Type B pancreatic cell (in vitro differentiated cells): ENCODE data around the gene IFRD1. TPM values are rescaled to one million over a fixed set of nuclear protein-coding genes. Genes with fewer than 3 reads are reported as not detected.
A peak's percentile ranks its signal among the peaks of the same experiment; 100 is the strongest.

ENCODE experiments used
- DNase-seq: peaks from one replicate; pipeline ENCODE4 v3.0.0; 2021; ENCODE audit warnings: mixed read lengths; ENCODE audit not compliant: unreplicated experiment; ENCODE audit errors: extremely low spot score
- H3K27ac Mint-ChIP-seq: 2 replicates; pipeline ENCODE4 v1.8.0; 2021; ENCODE audit warnings: mild to moderate bottlenecking, mixed read lengths
- H3K27me3 Mint-ChIP-seq: 2 replicates; pipeline ENCODE4 v1.8.0; 2021; ENCODE audit warnings: mixed read lengths
- H3K36me3 Mint-ChIP-seq: 2 replicates; pipeline ENCODE4 v1.8.0; 2021; ENCODE audit warnings: mixed read lengths
- H3K4me1 Mint-ChIP-seq: one replicate; pipeline ENCODE4 v1.8.0; 2021; ENCODE audit warnings: mixed read lengths; ENCODE audit not compliant: unreplicated experiment
- H3K4me3 Mint-ChIP-seq: 2 replicates; pipeline ENCODE4 v1.8.0; 2021; ENCODE audit warnings: mild to moderate bottlenecking, mixed read lengths
- H3K9me3 Mint-ChIP-seq: 2 replicates; pipeline ENCODE4 v1.8.0; 2021; ENCODE audit warnings: mixed read lengths
- total RNA-seq: library from RNA; stranded (reverse); gene quantifications from 2 replicates; pipeline ENCODE4 v1.2.1, GENCODE V29; 2021; ENCODE audit warnings: low replicate concordance
- TF ChIP-seq, protein P1 (sequence below): fragments of 200-600 bp; sonication (generic); conservative IDR thresholded peaks from 2 replicates; pipeline ENCODE4 v1.5.0; 2021; ENCODE audit warnings: antibody characterized with exemption, mild to moderate bottlenecking

IFRD1 gene
- total RNA-seq, 1 donor from 2014 or later = 78.4 TPM

DNA sequence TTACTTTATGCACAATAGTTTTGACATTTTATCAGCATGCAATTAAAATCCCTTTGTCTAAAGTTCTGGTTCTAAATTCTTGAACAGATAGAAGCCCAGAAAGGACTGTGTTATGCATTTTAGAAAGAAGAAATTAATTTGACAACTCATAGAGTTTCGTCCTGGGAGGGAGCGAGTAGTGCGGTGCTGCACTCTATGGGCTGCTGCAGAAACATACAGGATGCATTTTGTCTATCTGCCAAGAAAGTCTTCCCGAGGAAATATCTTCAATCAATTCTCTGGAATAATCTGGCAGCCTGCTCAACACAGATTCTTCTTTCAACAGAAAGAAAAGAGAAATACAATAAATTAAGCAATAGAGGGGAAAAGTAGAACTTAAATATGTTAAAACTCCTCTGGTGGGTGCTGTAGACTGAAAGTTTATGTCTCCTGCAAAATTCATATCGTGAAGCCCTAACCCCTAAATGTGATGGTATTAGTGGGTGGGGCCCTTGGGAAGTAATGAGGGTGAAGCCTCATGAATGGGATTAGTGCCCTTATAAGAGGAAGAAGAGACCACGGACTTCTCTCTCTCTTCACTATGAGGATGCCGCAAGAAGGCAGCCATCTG lies 39.0 kb upstream of the IFRD1 start:
- no peak overlapping the region for H3K4me3 Mint-ChIP-seq
- no peak for DNase-seq

DNA sequence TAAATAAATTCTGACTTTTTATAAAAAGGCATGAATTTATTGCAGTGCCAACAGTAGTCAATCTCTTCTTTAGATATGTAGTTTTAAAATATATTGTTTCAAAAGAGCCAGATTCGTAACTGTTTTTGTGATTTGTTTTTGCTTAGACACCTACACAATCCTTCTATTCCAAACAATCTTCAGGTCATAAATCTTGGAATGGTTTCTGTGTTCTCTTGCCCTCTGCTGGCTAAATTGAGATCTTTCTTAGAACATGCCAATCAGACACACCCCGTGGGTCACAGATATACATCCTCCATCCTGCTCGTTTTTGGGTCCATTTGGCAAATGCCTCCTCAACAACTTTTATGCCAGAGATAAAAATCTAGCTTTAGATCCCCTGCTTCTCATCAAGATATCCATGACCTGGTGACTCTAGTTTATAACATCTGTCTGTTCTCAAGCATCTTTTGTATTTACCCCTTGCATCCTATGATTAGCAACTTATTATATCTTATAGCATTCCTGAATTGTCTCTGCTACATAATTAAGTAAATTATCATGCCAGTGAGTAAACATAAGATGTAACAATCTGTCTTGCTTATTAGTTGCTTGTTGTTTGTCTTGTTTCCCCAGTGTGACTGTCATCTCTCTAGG lies 35.3 kb upstream of the IFRD1 start:
- Mint-ChIP-seq H3K4me1 (peaks cover 6% of the 10 kb centered on the region), H3K27me3 (no peaks in the 10 kb centered on the region), H3K9me3 (peaks cover 4% of the 10 kb centered on the region), H3K36me3 (no peaks in the 10 kb centered on the region), H3K27ac (no peak overlapping the region), H3K4me3 (no peak overlapping the region)
- TF ChIP-seq, protein P1, sequence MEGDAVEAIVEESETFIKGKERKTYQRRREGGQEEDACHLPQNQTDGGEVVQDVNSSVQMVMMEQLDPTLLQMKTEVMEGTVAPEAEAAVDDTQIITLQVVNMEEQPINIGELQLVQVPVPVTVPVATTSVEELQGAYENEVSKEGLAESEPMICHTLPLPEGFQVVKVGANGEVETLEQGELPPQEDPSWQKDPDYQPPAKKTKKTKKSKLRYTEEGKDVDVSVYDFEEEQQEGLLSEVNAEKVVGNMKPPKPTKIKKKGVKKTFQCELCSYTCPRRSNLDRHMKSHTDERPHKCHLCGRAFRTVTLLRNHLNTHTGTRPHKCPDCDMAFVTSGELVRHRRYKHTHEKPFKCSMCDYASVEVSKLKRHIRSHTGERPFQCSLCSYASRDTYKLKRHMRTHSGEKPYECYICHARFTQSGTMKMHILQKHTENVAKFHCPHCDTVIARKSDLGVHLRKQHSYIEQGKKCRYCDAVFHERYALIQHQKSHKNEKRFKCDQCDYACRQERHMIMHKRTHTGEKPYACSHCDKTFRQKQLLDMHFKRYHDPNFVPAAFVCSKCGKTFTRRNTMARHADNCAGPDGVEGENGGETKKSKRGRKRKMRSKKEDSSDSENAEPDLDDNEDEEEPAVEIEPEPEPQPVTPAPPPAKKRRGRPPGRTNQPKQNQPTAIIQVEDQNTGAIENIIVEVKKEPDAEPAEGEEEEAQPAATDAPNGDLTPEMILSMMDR = peak; percentile 78
- DNase-seq = no peak

More for the DNA sequence above, 39.0 kb upstream of the IFRD1 start:
- H3K36me3 Mint-ChIP-seq = no peaks in the 10 kb centered on the region
- H3K27ac Mint-ChIP-seq = no peak overlapping the region
- no peaks in the 10 kb centered on the region for H3K9me3 Mint-ChIP-seq
- H3K27me3 Mint-ChIP-seq = peaks cover 3% of the 10 kb centered on the region
- TF ChIP-seq, protein P1 = peak; percentile 67
- peaks cover 6% of the 10 kb centered on the region for H3K4me1 Mint-ChIP-seq

DNA sequence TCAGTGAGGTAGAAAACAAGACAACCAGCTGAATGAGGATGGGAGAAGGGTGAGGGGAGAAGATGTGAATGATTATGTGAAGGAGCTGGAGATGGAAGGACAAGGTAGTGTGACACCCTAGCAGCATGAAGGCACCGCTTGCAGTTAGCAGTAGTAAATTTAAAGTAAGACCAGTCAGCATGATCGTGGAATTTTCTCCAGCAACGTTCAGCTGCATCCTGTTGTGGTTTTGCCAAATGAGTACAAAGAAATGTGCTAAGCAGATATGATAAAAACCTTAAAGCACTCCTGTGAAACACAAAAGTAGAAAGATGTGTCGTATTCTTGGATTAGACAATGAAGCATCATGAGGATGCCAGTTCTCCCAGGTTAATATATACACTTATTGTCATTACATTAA lies 34.1 kb upstream of the IFRD1 start:
- no peak overlapping the region for H3K27ac Mint-ChIP-seq
- DNase-seq = no peak
- H3K36me3 Mint-ChIP-seq = no peaks in the 10 kb centered on the region
- no peak overlapping the region for H3K4me3 Mint-ChIP-seq
- TF ChIP-seq, protein P1 = no peak
- H3K9me3 Mint-ChIP-seq = peaks cover 4% of the 10 kb centered on the region
- H3K27me3 Mint-ChIP-seq = no peaks in the 10 kb centered on the region
- peaks cover 12% of the 10 kb centered on the region for H3K4me1 Mint-ChIP-seq

DNA sequence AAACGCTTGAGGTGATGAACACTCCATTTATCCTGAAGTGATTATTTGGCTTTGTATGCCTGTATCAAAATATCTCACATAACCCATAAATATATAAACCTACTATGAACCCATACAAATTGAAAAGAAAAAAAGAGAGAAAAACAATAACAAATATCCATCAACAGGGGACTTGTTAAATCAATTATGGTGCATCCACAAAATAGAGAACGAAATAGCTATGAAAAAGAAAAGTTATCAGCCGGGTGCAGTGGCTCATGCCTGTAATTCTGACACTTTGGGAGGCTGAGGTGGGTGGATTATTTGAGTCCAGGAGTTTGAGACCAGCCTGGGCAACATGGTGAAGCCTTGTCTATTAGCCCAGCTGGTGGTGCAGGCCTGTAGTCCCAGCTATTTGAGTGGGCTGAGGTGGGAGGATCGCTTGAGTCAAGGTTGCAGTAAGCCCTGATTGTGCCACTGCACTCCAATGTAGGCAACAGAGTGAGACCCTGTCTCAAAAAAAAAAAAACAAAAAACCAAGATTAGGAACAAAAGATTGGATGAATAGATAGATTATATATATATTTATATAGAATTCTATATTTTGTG lies 30.6 kb upstream of the IFRD1 start:
- no peaks in the 10 kb centered on the region for H3K36me3 Mint-ChIP-seq
- peaks cover 35% of the 10 kb centered on the region for H3K4me1 Mint-ChIP-seq
- DNase-seq = no peak
- no peaks in the 10 kb centered on the region for H3K27me3 Mint-ChIP-seq
- H3K27ac Mint-ChIP-seq = no peak overlapping the region
- TF ChIP-seq, protein P1 = no peak
- H3K9me3 Mint-ChIP-seq = peaks cover 10% of the 10 kb centered on the region
- no peak overlapping the region for H3K4me3 Mint-ChIP-seq

DNA sequence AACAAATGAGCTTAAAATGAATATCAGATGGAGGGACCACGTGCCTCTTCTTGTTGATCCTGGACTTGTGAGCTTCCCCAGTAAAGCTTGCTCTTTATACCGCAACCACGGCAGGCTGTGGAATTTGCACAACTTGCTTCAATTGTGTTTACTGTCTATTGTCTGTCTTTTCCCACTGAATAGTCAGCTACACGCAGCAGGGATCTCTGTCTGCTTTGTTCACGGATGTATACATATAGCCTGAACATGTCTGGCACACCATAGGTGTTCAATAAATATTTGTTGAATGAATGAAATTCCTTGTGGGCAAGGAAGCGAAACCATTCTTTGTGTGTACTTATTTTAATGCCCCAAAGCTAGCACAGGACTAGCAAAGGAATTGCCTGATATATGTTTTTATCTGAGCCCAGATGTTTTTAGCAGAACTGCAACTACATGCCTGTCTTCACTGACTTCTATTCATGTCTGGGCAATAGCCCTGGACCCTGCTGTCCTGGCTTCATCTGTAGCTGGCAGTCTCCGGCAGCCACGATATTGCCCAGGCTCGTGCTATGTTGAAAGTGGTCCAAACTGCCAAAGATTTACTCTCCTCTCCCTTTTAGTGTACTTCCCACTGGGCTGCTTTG lies 29.9 kb upstream of the IFRD1 start:
- Mint-ChIP-seq H3K27ac (peak overlapping the region; percentile 29), H3K4me1 (peaks cover 30% of the 10 kb centered on the region), H3K9me3 (peaks cover 10% of the 10 kb centered on the region), H3K27me3 (no peaks in the 10 kb centered on the region), H3K36me3 (no peaks in the 10 kb centered on the region), H3K4me3 (no peak overlapping the region)
- TF ChIP-seq, protein P1 = no peak
- DNase-seq = no peak
